A673 (cell line): ENCODE measurements around the gene MYEOV.

ENCODE experiments used
- CTCF ChIP-seq: fragments of 300-800, 200-600 bp; sonication (generic); conservative IDR thresholded peaks from 2 replicates; pipeline ENCODE4 v1.5.1; 2017; ENCODE audit warnings: low read depth, mild to moderate bottlenecking, antibody characterized with exemption, low read length, moderate library complexity, mixed read lengths
- EZH2 ChIP-seq: fragments of 200-600 bp; sonication (generic); IDR thresholded peaks from 2 replicates; pipeline ENCODE4 v1.6.1; 2017; ENCODE audit warnings: borderline replicate concordance, low read depth, mild to moderate bottlenecking, mixed read lengths, antibody characterized with exemption, low read length; ENCODE audit not compliant: poor library complexity, severe bottlenecking

GRCh38 chr11:69304258-69304657 is 10.3 kb downstream of the MYEOV start:
- no peak for TF ChIP-seq EZH2
- no peak for TF ChIP-seq CTCF
